ENCODE results near the gene TBPL1. TPM values are rescaled to one million over a fixed set of nuclear protein-coding genes. Genes with fewer than 3 reads are reported as not detected.

Gene TBPL1
- total RNA-seq, 2 donors from 2014 or later: 0.99 to 10.9 TPM

DNA sequence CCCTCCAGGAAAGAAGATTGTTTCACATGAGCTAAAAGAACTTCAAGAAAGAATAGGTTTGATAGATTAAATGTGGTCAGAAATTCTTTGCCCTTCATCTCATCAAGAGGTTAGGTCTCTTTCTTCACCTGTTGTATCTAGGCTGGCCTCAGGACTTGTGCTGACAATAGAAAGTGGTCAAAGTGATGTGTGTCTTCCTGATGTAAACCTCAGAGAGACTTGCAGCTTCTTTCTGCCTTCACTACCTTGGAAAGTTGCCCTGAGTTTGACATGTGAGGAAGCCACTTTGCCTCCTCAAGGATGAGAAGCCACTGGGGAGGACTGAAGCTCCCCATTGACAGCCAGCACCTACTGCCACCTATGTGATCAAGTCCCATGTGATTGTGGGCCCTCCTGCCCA lies 46.3 kb downstream of the TBPL1 start:
- Histone ChIP-seq H3K9me3 (no peaks in the 10 kb centered on the region), H3K4me3 (no peak overlapping the region), H3K27me3 (no peaks in the 10 kb centered on the region), H3K4me1 (peaks cover 8% of the 10 kb centered on the region), H3K36me3 (replicated peaks in 1 of 2; ENCODE audit: insufficient read depth in 1 of 2, low read depth in 2 of 2) (no peaks in the 10 kb centered on the region), H3K27ac (no peak overlapping the region)
- no peak for ATAC-seq
- no peak for DNase-seq
- TF ChIP-seq, protein P1, sequence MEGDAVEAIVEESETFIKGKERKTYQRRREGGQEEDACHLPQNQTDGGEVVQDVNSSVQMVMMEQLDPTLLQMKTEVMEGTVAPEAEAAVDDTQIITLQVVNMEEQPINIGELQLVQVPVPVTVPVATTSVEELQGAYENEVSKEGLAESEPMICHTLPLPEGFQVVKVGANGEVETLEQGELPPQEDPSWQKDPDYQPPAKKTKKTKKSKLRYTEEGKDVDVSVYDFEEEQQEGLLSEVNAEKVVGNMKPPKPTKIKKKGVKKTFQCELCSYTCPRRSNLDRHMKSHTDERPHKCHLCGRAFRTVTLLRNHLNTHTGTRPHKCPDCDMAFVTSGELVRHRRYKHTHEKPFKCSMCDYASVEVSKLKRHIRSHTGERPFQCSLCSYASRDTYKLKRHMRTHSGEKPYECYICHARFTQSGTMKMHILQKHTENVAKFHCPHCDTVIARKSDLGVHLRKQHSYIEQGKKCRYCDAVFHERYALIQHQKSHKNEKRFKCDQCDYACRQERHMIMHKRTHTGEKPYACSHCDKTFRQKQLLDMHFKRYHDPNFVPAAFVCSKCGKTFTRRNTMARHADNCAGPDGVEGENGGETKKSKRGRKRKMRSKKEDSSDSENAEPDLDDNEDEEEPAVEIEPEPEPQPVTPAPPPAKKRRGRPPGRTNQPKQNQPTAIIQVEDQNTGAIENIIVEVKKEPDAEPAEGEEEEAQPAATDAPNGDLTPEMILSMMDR (IDR thresholded peaks at IDR 0.05): no peak
- no peak for TF ChIP-seq POLR2A (IDR thresholded peaks at IDR 0.05)
- intact Hi-C loops (cut with DNase I): no loop called here

DNA sequence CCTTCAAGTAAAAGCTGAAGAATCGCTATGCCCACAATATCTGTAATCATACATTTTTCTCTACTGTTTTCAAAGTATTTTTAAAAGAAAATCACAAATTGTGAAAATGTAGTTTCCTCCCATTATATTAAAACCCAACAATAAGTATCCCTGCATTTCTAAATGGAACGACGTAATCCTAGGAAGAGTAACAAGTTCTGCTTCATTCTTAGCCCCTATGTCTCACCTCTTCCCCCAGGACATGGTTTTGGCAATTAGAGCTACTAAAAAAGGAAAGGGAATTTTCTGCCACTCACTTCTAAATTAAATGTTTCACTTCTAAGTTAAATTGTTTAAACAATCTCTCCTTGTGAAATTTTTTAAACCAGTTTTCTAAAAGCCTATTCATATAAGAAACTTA lies 47.4 kb downstream of the TBPL1 start:
- WGBS, 2 donors: 62 to 64% methylated on average over 3 of the region's 3 CpGs
- Histone ChIP-seq H3K27ac (no peak overlapping the region), H3K36me3 (replicated peaks in 1 of 2; ENCODE audit: insufficient read depth in 1 of 2, low read depth in 2 of 2) (no peaks in the 10 kb centered on the region), H3K4me3 (no peak overlapping the region), H3K9me3 (no peaks in the 10 kb centered on the region), H3K27me3 (no peaks in the 10 kb centered on the region), H3K4me1 (peaks cover 8% of the 10 kb centered on the region)
- no peak for ATAC-seq
- intact Hi-C loops (cut with DNase I): no loop called here
- TF ChIP-seq, protein P1 (IDR thresholded peaks at IDR 0.05): no peak
- no peak for TF ChIP-seq POLR2A (IDR thresholded peaks at IDR 0.05)
- DNase-seq: no peak

DNA sequence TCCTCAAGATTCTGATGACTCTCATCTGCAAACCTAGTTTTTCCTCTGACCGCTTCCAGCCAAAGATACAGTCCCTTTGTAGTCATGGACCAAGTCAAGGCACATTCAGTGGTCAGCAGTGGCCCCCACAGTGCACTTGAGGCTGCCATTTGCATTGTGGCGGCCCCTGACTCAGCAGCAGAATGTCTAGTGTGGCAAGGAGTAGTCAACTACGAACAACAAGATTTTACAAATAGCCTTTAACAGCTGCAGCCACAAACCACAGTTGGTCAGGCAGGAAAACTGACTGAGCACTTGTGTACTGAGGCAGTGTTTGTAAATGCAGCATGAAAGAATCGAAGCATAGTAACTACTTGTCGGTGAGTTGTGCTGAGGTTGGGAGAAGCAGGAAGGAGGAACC lies 49.8 kb downstream of the TBPL1 start:
- intact Hi-C loops (cut with DNase I): no loop called here
- Histone ChIP-seq H3K9me3 (no peaks in the 10 kb centered on the region), H3K36me3 (replicated peaks in 1 of 2; ENCODE audit: insufficient read depth in 1 of 2, low read depth in 2 of 2) (no peaks in the 10 kb centered on the region), H3K4me1 (peaks cover 18% of the 10 kb centered on the region), H3K27me3 (no peaks in the 10 kb centered on the region), H3K4me3 (no peak overlapping the region), H3K27ac (no peak overlapping the region)
- TF ChIP-seq, protein P1 (IDR thresholded peaks at IDR 0.05): no peak
- TF ChIP-seq POLR2A (IDR thresholded peaks at IDR 0.05): no peak
- ATAC-seq: no peak
- DNase-seq: no peak
- WGBS, 2 donors: 69 to 78% methylated on average over 5 of the region's 5 CpGs

DNA sequence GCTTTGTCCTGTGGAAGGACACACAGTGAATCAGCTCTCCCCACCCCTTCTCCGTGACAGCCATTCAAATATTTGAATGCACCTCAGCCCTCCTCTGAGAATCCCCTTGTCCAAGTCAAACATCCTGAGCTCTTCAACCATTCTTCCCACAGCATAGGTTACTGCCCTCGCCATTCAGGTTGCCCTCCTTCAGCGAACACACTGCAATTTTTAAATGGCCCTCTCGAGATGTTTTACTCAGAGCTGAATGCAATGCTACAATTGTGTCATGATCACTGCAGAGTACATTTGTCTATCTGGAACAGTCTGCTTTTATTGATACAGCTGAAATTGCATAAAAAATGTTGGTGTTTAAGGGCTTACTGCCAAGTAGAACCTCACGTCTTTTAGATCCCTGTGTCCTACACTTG lies 50.5 kb downstream of the TBPL1 start:
- Histone ChIP-seq H3K9me3 (no peaks in the 10 kb centered on the region), H3K4me3 (no peak overlapping the region), H3K27ac (no peak overlapping the region), H3K4me1 (peaks cover 16% of the 10 kb centered on the region), H3K36me3 (replicated peaks in 1 of 2; ENCODE audit: insufficient read depth in 1 of 2, low read depth in 2 of 2) (no peaks in the 10 kb centered on the region), H3K27me3 (no peaks in the 10 kb centered on the region)
- no peak for DNase-seq
- no peak for TF ChIP-seq POLR2A (IDR thresholded peaks at IDR 0.05)
- TF ChIP-seq, protein P1 (IDR thresholded peaks at IDR 0.05): no peak
- ATAC-seq: no peak
- WGBS, 2 donors: 33 to 55% methylated on average over 5 of the region's 5 CpGs
- intact Hi-C loops (cut with DNase I): no loop called here

DNA sequence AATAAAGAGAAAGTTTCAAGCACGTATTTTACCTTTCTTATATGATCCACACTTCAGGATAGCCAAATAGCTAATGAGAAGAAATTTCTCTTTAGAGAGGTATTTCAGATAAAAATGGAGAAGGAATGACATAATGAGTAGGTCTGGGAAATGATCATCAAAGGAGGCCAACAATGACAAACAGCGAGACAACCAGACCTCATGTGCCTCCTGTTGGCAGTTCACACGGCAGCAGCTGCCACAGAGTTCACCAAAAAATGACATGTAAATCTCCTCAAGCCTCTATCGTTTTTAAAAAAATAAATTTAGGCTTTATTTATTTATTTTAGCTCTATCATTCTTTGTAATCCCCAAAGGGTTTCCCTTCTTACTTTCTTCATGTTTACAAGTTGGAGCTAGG lies 51.7 kb downstream of the TBPL1 start:
- ATAC-seq (no peak), DNase-seq (no peak)
- 61 to 67% methylated on average over 4 of the region's 4 CpGs for WGBS, 2 donors
- intact Hi-C loops (cut with DNase I): no loop called here
- Histone ChIP-seq H3K9me3 (no peaks in the 10 kb centered on the region), H3K4me3 (no peak overlapping the region), H3K4me1 (peaks cover 15% of the 10 kb centered on the region), H3K36me3 (replicated peaks in 1 of 2; ENCODE audit: insufficient read depth in 1 of 2, low read depth in 2 of 2) (no peaks in the 10 kb centered on the region), H3K27me3 (no peaks in the 10 kb centered on the region), H3K27ac (no peak overlapping the region)
- TF ChIP-seq POLR2A (IDR thresholded peaks at IDR 0.05): no peak
- TF ChIP-seq, protein P1 (IDR thresholded peaks at IDR 0.05): no peak
